Loucy (cell line): Measurements from ENCODE around the gene TRIM26.

Source experiments
- H2AFZ ChIP-seq: fragments of 200-600 bp; sonication (generic); 2 replicates; pipeline ENCODE4 v1.6.0; 2016; ENCODE audit warnings: antibody characterized with exemption, mild to moderate bottlenecking, low read length, moderate library complexity
- H3F3A ChIP-seq: fragments of 200-600 bp; 2 replicates; pipeline ENCODE4 v1.6.0; 2016; ENCODE audit warnings: antibody characterized with exemption, low read depth, mild to moderate bottlenecking
- H3K27me3 ChIP-seq: fragments of 200-600 bp; sonication (generic); 2 replicates; pipeline ENCODE4 v1.6.1; 2014; ENCODE audit warnings: low read length, mild to moderate bottlenecking; ENCODE audit not compliant: insufficient read depth, poor library complexity, severe bottlenecking
- H3K36me3 ChIP-seq: fragments of 200-600 bp; sonication (generic); 2 replicates; pipeline ENCODE4 v1.6.1; 2016; ENCODE audit warnings: low read length; ENCODE audit not compliant: insufficient read depth
- H3K4me1 ChIP-seq: fragments of 200-600 bp; sonication (generic); 2 replicates; pipeline ENCODE4 v1.5.1; 2014; ENCODE audit warnings: low read length, mild to moderate bottlenecking; ENCODE audit not compliant: insufficient read depth, poor library complexity, severe bottlenecking
- H3K4me2 ChIP-seq: fragments of 200-600 bp; sonication (generic); 2 replicates; pipeline ENCODE4 v1.6.0; 2014; ENCODE audit warnings: antibody characterized with exemption, low read length, low read depth, mild to moderate bottlenecking; ENCODE audit not compliant: poor library complexity, severe bottlenecking
- H3K4me3 ChIP-seq: fragments of 200-600 bp; sonication (generic); 2 replicates; pipeline ENCODE4 v1.5.1; 2014; ENCODE audit warnings: low read length, mild to moderate bottlenecking, mixed read lengths; ENCODE audit not compliant: poor library complexity, severe bottlenecking
- H3K79me2 ChIP-seq: fragments of 200-600 bp; sonication (generic); 2 replicates; pipeline ENCODE4 v1.6.1; 2014; ENCODE audit warnings: low read length; ENCODE audit not compliant: insufficient read depth
- H3K9ac ChIP-seq: fragments of 200-600 bp; sonication (generic); 2 replicates; pipeline ENCODE4 v1.6.0; 2014; ENCODE audit warnings: mild to moderate bottlenecking, low read depth, low read length, moderate library complexity; ENCODE audit not compliant: poor library complexity, severe bottlenecking
- H3K9me2 ChIP-seq: fragments of 200-600 bp; sonication (generic); replicated peaks from 2 replicates; pipeline ENCODE4 v1.6.1; 2016; ENCODE audit warnings: low read depth, low read length, mixed read lengths
- H3K9me3 ChIP-seq: fragments of 200-600 bp; sonication (generic); 2 replicates; pipeline ENCODE4 v1.6.1; 2014; ENCODE audit warnings: mild to moderate bottlenecking, antibody characterized with exemption, low read length, low read depth; ENCODE audit not compliant: insufficient read depth
- H4K20me1 ChIP-seq: fragments of 200-600 bp; sonication (generic); 2 replicates; pipeline ENCODE4 v1.6.0; 2014; ENCODE audit warnings: antibody characterized with exemption, low read length, mild to moderate bottlenecking; ENCODE audit not compliant: insufficient read depth, poor library complexity, severe bottlenecking
- EZH2phosphoT487 ChIP-seq: fragments of 200-600 bp; IDR thresholded peaks from 2 replicates; pipeline ENCODE4 v1.6.1; 2018; ENCODE audit warnings: antibody characterized with exemption, mild to moderate bottlenecking, moderate library complexity, borderline replicate concordance
- TF ChIP-seq, protein P1 (sequence below): fragments of 200-600 bp; sonication (generic); conservative IDR thresholded peaks from 2 replicates; pipeline ENCODE4 v1.5.1; 2014; ENCODE audit warnings: mild to moderate bottlenecking, antibody characterized with exemption, low read length

Gene TRIM26

DNA sequence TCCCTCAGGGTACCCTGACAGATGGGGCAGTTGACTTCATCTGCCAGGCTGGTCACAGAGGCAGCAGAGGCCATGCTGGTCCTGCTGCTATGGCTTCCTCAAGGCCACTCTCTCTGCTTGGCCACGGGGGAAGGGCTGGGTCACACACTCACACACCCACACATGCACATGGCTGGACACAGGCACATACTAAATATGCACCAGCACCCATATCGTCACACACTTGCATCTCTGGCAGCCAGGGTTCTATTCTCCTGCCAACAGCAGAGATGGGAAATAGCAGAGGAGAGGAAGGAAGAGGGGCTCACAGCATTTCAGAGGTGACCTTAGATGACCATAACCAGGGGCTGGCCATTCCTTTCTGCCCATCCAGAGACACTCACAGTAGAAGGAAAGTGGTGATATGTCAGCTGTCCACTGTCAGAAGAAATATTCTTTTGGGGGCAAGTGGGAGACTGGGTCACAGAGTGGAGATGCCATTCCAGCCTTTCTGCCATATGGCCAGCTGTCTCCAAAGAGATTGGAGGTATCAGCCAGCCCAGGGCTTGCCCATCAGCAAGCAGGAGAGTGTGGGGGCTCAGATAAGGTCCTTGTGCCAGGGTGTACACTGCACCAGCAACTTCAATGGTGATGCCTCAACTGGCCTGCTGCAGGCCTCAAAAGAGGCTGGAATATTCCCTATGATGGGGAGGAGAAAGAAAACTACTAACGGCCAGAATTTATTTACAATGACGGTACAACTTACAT, 52.2 kb downstream of the TRIM26 start, which contains the start of gene TRIM10:
TRIM10 (minus strand) TSS at position 427 of the 747 bp plus-strand sequence; CDS start at position 74, 353 bp downstream.
- H4K20me1 ChIP-seq, result no peaks in the 10 kb centered on the region
- H3K36me3 ChIP-seq, result no peaks in the 10 kb centered on the region
- no peaks in the 10 kb centered on the region for H3K9me2 ChIP-seq
- no peak within 1 kb of the TSS for H3K4me2 ChIP-seq
- peaks cover 34% of the 10 kb centered on the region for H3K4me1 ChIP-seq
- no peaks in the 10 kb centered on the region for H3K9me3 ChIP-seq
- H3F3A ChIP-seq, result no peaks in the 10 kb centered on the region
- H3K79me2 ChIP-seq, result no peaks in the 10 kb centered on the region
- H3K4me3 ChIP-seq, result no peak within 1 kb of the TSS
- TF ChIP-seq EZH2phosphoT487, result no peak
- TF ChIP-seq, protein P1, sequence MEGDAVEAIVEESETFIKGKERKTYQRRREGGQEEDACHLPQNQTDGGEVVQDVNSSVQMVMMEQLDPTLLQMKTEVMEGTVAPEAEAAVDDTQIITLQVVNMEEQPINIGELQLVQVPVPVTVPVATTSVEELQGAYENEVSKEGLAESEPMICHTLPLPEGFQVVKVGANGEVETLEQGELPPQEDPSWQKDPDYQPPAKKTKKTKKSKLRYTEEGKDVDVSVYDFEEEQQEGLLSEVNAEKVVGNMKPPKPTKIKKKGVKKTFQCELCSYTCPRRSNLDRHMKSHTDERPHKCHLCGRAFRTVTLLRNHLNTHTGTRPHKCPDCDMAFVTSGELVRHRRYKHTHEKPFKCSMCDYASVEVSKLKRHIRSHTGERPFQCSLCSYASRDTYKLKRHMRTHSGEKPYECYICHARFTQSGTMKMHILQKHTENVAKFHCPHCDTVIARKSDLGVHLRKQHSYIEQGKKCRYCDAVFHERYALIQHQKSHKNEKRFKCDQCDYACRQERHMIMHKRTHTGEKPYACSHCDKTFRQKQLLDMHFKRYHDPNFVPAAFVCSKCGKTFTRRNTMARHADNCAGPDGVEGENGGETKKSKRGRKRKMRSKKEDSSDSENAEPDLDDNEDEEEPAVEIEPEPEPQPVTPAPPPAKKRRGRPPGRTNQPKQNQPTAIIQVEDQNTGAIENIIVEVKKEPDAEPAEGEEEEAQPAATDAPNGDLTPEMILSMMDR, result no peak
- no peak within 1 kb of the TSS for H2AFZ ChIP-seq
- H3K27me3 ChIP-seq, result no peaks in the 10 kb centered on the region
- no peak within 1 kb of the TSS for H3K9ac ChIP-seq

DNA sequence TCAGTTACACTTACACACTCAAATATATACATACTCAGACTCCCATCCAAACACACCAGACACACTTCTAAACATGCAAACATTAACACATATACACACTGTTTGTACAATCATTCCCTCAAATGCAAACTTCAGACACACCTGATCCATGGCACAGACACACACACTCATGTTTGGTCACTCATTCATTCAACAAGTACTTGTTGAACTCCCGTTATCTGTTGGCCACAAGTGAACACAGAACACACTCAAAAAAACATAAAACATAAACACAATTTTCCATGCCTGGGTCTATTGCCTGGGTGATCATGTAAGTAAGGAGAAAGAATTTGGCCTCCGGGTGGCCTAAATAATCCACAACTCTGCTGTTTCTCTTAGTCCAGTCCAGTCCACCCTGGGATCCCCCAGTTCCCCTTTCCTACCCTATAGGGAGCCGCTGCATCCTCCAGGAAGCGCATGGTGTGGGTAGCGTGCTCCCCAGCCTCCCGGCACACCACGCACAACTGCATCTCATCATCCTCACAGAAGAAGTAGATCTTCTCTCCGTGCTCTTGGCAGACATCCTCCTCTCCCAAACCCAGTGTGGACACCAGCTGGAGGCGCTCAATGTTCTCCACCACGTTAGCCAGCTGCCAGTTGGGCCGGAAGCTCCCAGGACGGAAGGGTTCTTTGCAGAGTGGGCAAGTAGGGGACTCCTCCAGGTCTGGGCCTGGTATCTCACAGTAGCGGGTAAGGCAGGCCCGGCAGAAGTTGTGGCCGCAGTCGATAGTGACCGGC, 53.0 kb downstream of the TRIM26 start:
- Histone ChIP-seq H3F3A (no peaks in the 10 kb centered on the region), H4K20me1 (no peaks in the 10 kb centered on the region), H3K9me3 (no peaks in the 10 kb centered on the region), H3K36me3 (no peaks in the 10 kb centered on the region), H3K9me2 (no peaks in the 10 kb centered on the region), H3K27me3 (no peaks in the 10 kb centered on the region), H3K79me2 (no peaks in the 10 kb centered on the region), H3K4me2 (no peak overlapping the region), H3K4me3 (no peak overlapping the region), H3K4me1 (peaks cover 34% of the 10 kb centered on the region), H2AFZ (no peak overlapping the region), H3K9ac (no peak overlapping the region)
- TF ChIP-seq, protein P1, result no peak
- TF ChIP-seq EZH2phosphoT487, result no peak

DNA sequence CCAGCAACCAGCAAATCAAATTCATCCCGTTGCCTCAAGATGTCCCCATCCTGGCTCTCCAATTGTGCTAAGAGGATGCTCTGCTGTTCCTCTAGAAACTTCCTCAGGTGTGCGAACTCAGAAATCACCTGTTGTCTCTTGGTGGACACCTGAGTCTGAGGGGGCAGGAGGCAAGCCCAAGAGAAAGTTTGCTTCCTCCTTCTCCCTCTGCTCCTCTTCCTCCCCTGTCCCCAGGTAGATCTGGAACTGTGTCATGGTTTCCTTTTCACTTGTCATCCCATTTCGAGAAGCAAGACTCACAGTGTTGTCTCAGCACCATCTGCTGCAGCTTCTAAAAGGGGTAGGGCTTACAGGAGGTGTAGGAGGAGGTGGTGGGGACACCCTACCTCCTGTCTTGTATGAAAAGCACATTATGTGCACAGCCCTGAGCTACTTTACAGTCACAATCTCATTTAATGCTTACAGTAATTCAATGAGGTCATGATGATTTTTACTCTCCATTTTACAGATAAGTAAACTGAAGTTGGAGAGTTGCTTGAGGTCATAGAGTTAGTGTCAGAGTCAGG, 54.6 kb downstream of the TRIM26 start:
- H4K20me1 ChIP-seq, result no peaks in the 10 kb centered on the region
- H3F3A ChIP-seq, result no peaks in the 10 kb centered on the region
- no peak overlapping the region for H3K9ac ChIP-seq
- H3K4me1 ChIP-seq, result peaks cover 23% of the 10 kb centered on the region
- no peak overlapping the region for H3K4me2 ChIP-seq
- no peaks in the 10 kb centered on the region for H3K36me3 ChIP-seq
- no peaks in the 10 kb centered on the region for H3K9me2 ChIP-seq
- no peak for TF ChIP-seq EZH2phosphoT487
- TF ChIP-seq, protein P1, result no peak
- H3K4me3 ChIP-seq, result no peak overlapping the region
- H3K9me3 ChIP-seq, result no peaks in the 10 kb centered on the region
- H3K79me2 ChIP-seq, result no peaks in the 10 kb centered on the region
- H3K27me3 ChIP-seq, result no peaks in the 10 kb centered on the region
- no peak overlapping the region for H2AFZ ChIP-seq
